ENCODE measurements around the gene CDKAL1.

GRCh38 chr6:20698675-20699074, 164.4 kb downstream of the CDKAL1 start:
- TF ChIP-seq SMAD4 (CRISPR knock-in tag; IDR thresholded peaks at IDR 0.05) (no peak), CTCF (IDR thresholded peaks at IDR 0.05) (no peak), ZBTB43 (CRISPR knock-in tag; IDR thresholded peaks at IDR 0.05) (no peak), ZNF232 (CRISPR knock-in tag; IDR thresholded peaks at IDR 0.05) (no peak), ZNF138 (CRISPR knock-in tag; conservative IDR thresholded peaks at IDR 0.05) (no peak), TEAD4 (CRISPR knock-in tag; IDR thresholded peaks at IDR 0.05) (no peak), RORB (CRISPR knock-in tag; IDR thresholded peaks at IDR 0.05) (no peak), CREB1 (CRISPR knock-in tag; IDR thresholded peaks at IDR 0.05) (no peak), ATF1 (CRISPR knock-in tag; IDR thresholded peaks at IDR 0.05) (no peak)
- TF ChIP-seq, protein P1, sequence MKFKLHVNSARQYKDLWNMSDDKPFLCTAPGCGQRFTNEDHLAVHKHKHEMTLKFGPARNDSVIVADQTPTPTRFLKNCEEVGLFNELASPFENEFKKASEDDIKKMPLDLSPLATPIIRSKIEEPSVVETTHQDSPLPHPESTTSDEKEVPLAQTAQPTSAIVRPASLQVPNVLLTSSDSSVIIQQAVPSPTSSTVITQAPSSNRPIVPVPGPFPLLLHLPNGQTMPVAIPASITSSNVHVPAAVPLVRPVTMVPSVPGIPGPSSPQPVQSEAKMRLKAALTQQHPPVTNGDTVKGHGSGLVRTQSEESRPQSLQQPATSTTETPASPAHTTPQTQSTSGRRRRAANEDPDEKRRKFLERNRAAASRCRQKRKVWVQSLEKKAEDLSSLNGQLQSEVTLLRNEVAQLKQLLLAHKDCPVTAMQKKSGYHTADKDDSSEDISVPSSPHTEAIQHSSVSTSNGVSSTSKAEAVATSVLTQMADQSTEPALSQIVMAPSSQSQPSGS (CRISPR knock-in tag; IDR thresholded peaks at IDR 0.05; ENCODE audit: borderline replicate concordance, low read depth): no peak
- TF ChIP-seq, protein P2, sequence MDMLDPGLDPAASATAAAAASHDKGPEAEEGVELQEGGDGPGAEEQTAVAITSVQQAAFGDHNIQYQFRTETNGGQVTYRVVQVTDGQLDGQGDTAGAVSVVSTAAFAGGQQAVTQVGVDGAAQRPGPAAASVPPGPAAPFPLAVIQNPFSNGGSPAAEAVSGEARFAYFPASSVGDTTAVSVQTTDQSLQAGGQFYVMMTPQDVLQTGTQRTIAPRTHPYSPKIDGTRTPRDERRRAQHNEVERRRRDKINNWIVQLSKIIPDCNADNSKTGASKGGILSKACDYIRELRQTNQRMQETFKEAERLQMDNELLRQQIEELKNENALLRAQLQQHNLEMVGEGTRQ (CRISPR knock-in tag; IDR thresholded peaks at IDR 0.05): no peak
- TF ChIP-seq, protein P3, sequence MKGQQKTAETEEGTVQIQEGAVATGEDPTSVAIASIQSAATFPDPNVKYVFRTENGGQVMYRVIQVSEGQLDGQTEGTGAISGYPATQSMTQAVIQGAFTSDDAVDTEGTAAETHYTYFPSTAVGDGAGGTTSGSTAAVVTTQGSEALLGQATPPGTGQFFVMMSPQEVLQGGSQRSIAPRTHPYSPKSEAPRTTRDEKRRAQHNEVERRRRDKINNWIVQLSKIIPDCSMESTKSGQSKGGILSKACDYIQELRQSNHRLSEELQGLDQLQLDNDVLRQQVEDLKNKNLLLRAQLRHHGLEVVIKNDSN (CRISPR knock-in tag; IDR thresholded peaks at IDR 0.05): no peak
